Natural killer cell (primary cell): ENCODE results near the gene CYP4F8. TPM values are rescaled to one million over a fixed set of nuclear protein-coding genes. Genes with fewer than 3 reads are reported as not detected.

Experiments used
- ATAC-seq, 3 donors: fragments of 150-1000 bp in 2 of 3; fragments of 200-7000 bp in 1 of 3; cut with Tn5 transposase; 1 replicate in 1 of 3; 2 replicates in 2 of 3; pipeline ENCODE4 v1.10.0; 2021; ENCODE audit warnings: mild to moderate bottlenecking in 2 of 3, moderate library complexity in 2 of 3
- DNase-seq, 2 donors: peaks; one replicate each; pipeline versions ENCODE4 v3.0.0 to v3.0.0-alpha.2; 2013 to 2021; ENCODE audit warnings: mixed read lengths in 1 of 2
- H3K27ac ChIP-seq: one replicate; pipeline ENCODE4 v1.5.1; 2013; ENCODE audit warnings: mild to moderate bottlenecking, low read length
- H3K27me3 ChIP-seq: one replicate; pipeline ENCODE4 v1.6.1; 2013; ENCODE audit warnings: low read length; ENCODE audit not compliant: control insufficient read depth, insufficient read depth
- H3K36me3 ChIP-seq: one replicate; pipeline ENCODE4 v1.6.1; 2013; ENCODE audit warnings: low read length; ENCODE audit not compliant: control insufficient read depth, insufficient read depth
- H3K4me1 ChIP-seq: one replicate; pipeline ENCODE4 v1.6.1; 2013; ENCODE audit warnings: low read length; ENCODE audit not compliant: control insufficient read depth, insufficient read depth
- H3K4me3 ChIP-seq: one replicate; pipeline ENCODE4 v1.5.1; 2013; ENCODE audit warnings: low read length
- H3K9me3 ChIP-seq: one replicate; pipeline ENCODE4 v1.6.1; 2013; ENCODE audit warnings: low read length; ENCODE audit not compliant: control insufficient read depth, insufficient read depth
- H3K27ac Mint-ChIP-seq, 2 donors: one replicate each; pipeline ENCODE4 v1.8.0; 2022; ENCODE audit warnings: mild to moderate bottlenecking in 2 of 2, mixed read lengths in 2 of 2, moderate library complexity in 1 of 2
- H3K27me3 Mint-ChIP-seq, 2 donors: one replicate each; pipeline ENCODE4 v1.8.0; 2022; ENCODE audit warnings: low read depth in 2 of 2, mixed read lengths in 2 of 2
- H3K36me3 Mint-ChIP-seq: one replicate; pipeline ENCODE4 v1.8.0; 2022; ENCODE audit warnings: mixed read lengths
- H3K4me1 Mint-ChIP-seq, 2 donors: one replicate each; pipeline ENCODE4 v1.8.0; 2022; ENCODE audit warnings: mixed read lengths in 2 of 2
- H3K4me3 Mint-ChIP-seq: one replicate; pipeline ENCODE4 v1.8.0; 2022; ENCODE audit warnings: mild to moderate bottlenecking, moderate library complexity, mixed read lengths
- H3K9me3 Mint-ChIP-seq, 2 donors: one replicate each; pipeline ENCODE4 v1.8.0; 2022; ENCODE audit warnings: mixed read lengths in 2 of 2
- CTCF ChIP-seq: fragments of 200-600 bp; IDR thresholded peaks from one replicate; pipeline ENCODE4 v1.8.0; 2022; ENCODE audit warnings: antibody characterized with exemption
- WGBS: methylation state at CpG from one replicate; pipeline ENCODE4 v1.1.7; 2013; ENCODE audit warnings: missing lambda C conversion rate; ENCODE audit not compliant: insufficient coverage; 5-methylcytosine and 5-hydroxymethylcytosine counted together
- intact Hi-C: fragments of 100-400 bp; cut with micrococcal nuclease; formaldehyde crosslinking; loops from one replicate; pipeline ENCODE4 v1.14.2; 2022
- total RNA-seq, 4 donors: library from RNA; stranded (reverse); fragments of 120-200 nt in 1 of 4; gene quantifications; one replicate each; pipeline versions ENCODE4 v1.2.3 to v1.2.4, GENCODE V29; 2013 to 2022

CYP4F8 gene
- total RNA-seq: not detected
- not detected for total RNA-seq (2013)

- no peaks in the 10 kb centered on the region for H3K36me3 Mint-ChIP-seq
- peaks cover 8 to 14% of the 10 kb centered on the region in 2 donors for H3K27me3 Mint-ChIP-seq
- intact Hi-C loops: no loop called here
- H3K36me3 ChIP-seq: no peaks in the 10 kb centered on the region
- H3K9me3 ChIP-seq: no peaks in the 10 kb centered on the region
- H3K4me3 Mint-ChIP-seq: no peak within 1 kb of the TSS
- no peaks in the 10 kb centered on the region for H3K4me1 Mint-ChIP-seq
- no peak for ATAC-seq
- DNase-seq: no peak
- WGBS: 74% methylated on average over 8 of the region's 8 CpGs
- no peaks in the 10 kb centered on the region for H3K27me3 ChIP-seq
- H3K4me1 ChIP-seq: no peaks in the 10 kb centered on the region
- no peak within 1 kb of the TSS for H3K27ac Mint-ChIP-seq
- H3K4me3 ChIP-seq: no peak within 1 kb of the TSS
- H3K9me3 Mint-ChIP-seq: no peaks in the 10 kb centered on the region
- no peak within 1 kb of the TSS for H3K27ac ChIP-seq
- no peak for TF ChIP-seq CTCF
These were observed at the start of gene CYP4F8 for GRCh38 chr19:15614507-15615379. TSS of gene CYP4F8 (plus strand) at chr19:15615218. CDS start at chr19:15615617, 399 bp downstream.

- Mint-ChIP-seq H3K4me3 (no peak overlapping the region), H3K9me3 (no peaks in the 10 kb centered on the region), H3K4me1 (no peaks in the 10 kb centered on the region), H3K27me3 (peaks cover 26 to 36% of the 10 kb centered on the region in 2 donors), H3K36me3 (no peaks in the 10 kb centered on the region), H3K27ac (no peak overlapping the region)
- no peak for ATAC-seq
- Histone ChIP-seq H3K4me1 (no peaks in the 10 kb centered on the region), H3K9me3 (no peaks in the 10 kb centered on the region), H3K27ac (no peak overlapping the region), H3K27me3 (no peaks in the 10 kb centered on the region), H3K4me3 (no peak overlapping the region), H3K36me3 (no peaks in the 10 kb centered on the region)
- no peak for TF ChIP-seq CTCF
- intact Hi-C loops: no loop called here
- 88% methylated on average over 3 of the region's 3 CpGs for WGBS
- DNase-seq: no peak
These were observed 44.6 kb upstream of the CYP4F8 start for GRCh38 chr19:15570420-15570819.

- Mint-ChIP-seq H3K4me3 (no peak overlapping the region), H3K27me3 (peaks cover 15 to 18% of the 10 kb centered on the region in 2 donors), H3K9me3 (no peaks in the 10 kb centered on the region), H3K27ac (no peak overlapping the region), H3K36me3 (no peaks in the 10 kb centered on the region), H3K4me1 (no peaks in the 10 kb centered on the region)
- 74% methylated on average over 6 of the region's 6 CpGs for WGBS
- Histone ChIP-seq H3K27ac (no peak overlapping the region), H3K4me1 (no peaks in the 10 kb centered on the region), H3K27me3 (no peaks in the 10 kb centered on the region), H3K36me3 (no peaks in the 10 kb centered on the region), H3K4me3 (no peak overlapping the region), H3K9me3 (no peaks in the 10 kb centered on the region)
- no peak for DNase-seq
- intact Hi-C loops: no loop called here
- no peak for TF ChIP-seq CTCF
- no peak for ATAC-seq
These were observed 39.6 kb upstream of the CYP4F8 start for GRCh38 chr19:15575406-15575805.
